ENCODE results near the gene GRM7.

GRM7 gene

DNA sequence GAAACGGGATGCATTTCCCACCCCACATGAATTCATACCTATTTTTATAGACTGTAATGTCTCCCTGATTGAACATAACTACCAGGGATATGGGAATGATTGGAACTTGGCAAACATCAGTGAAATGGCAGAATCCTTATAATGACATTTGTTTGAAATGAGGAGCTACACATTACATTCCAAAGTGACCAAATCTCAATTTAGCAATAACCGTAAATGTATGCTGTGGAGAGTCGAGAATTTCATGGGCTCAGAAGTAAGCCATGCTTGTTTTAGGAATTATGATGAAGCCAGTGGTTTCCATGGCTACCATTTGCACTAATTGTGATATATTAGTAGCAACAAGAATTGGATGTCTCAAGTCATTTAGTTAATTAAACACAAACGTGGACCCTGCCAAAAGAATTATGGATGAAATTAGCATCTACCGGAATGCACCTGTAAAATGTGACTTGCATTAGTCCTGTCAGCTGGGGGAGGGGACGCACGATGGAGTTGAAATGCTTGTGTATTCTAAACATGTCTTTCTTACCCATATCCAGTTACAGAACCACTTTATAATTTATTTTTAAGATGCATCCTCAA, 760.2 kb downstream of the GRM7 start:
- Histone ChIP-seq H3K27ac (ENCODE audit: low read length) (no peak overlapping the region), H3K4me2 (ENCODE audit: low read depth, low read length) (no peak overlapping the region), H3K9me3 (replicated peaks; ENCODE audit: insufficient read depth, low read length) (no peaks in the 10 kb centered on the region), H3K4me1 (ENCODE audit: low read length) (no peaks in the 10 kb centered on the region), H3K4me3 (ENCODE audit: low read length) (no peak overlapping the region), H2AFZ (ENCODE audit: low read length) (no peak overlapping the region), H4K20me1 (ENCODE audit: insufficient read depth, low read length) (no peaks in the 10 kb centered on the region), H3F3A (ENCODE audit: insufficient read depth, low read length) (no peaks in the 10 kb centered on the region), H3K79me2 (ENCODE audit: low read length) (no peaks in the 10 kb centered on the region), H3K36me3 (replicated peaks; ENCODE audit: insufficient read depth, low read length) (no peaks in the 10 kb centered on the region), H3K9me2 (replicated peaks; ENCODE audit: insufficient read depth, low read length) (no peaks in the 10 kb centered on the region), H3K9ac (ENCODE audit: low read length) (no peak overlapping the region), H3K27me3 (replicated peaks; ENCODE audit: insufficient read depth, low read length) (no peaks in the 10 kb centered on the region)
- DNase-seq = no peak
- TF ChIP-seq EZH2phosphoT487 (IDR thresholded peaks at IDR 0.05; ENCODE audit: low read length) = no peak

DNA sequence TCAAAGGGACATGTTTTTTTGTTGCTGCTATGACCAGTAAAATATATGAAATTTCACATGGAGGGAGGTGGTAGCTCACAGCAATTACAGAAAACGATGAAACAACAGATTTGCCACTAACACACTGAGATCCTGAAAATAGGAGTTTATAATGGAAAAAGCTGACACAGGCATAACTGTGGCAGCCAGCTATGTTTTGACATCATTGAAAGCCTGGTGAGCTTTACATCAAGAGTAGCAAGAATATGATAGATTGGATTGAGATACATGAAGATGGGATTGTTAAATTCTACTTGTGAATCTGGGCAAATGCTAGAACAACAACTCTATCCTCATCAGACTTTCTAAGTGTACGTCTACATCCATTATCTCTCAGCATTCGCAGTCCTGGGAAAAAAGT, 760.7 kb downstream of the GRM7 start:
- Histone ChIP-seq H2AFZ (ENCODE audit: low read length) (no peak overlapping the region), H3F3A (ENCODE audit: insufficient read depth, low read length) (no peaks in the 10 kb centered on the region), H3K4me2 (ENCODE audit: low read depth, low read length) (no peak overlapping the region), H3K9me2 (replicated peaks; ENCODE audit: insufficient read depth, low read length) (no peaks in the 10 kb centered on the region), H3K27ac (ENCODE audit: low read length) (no peak overlapping the region), H3K4me1 (ENCODE audit: low read length) (no peaks in the 10 kb centered on the region), H4K20me1 (ENCODE audit: insufficient read depth, low read length) (no peaks in the 10 kb centered on the region), H3K9ac (ENCODE audit: low read length) (no peak overlapping the region), H3K4me3 (ENCODE audit: low read length) (no peak overlapping the region), H3K9me3 (replicated peaks; ENCODE audit: insufficient read depth, low read length) (no peaks in the 10 kb centered on the region), H3K36me3 (replicated peaks; ENCODE audit: insufficient read depth, low read length) (no peaks in the 10 kb centered on the region), H3K27me3 (replicated peaks; ENCODE audit: insufficient read depth, low read length) (no peaks in the 10 kb centered on the region), H3K79me2 (ENCODE audit: low read length) (no peaks in the 10 kb centered on the region)
- DNase-seq = no peak
- TF ChIP-seq EZH2 (optimal IDR thresholded peaks at IDR 0.05; ENCODE audit: low read depth, low read length) = no peak
- TF ChIP-seq EZH2phosphoT487 (IDR thresholded peaks at IDR 0.05; ENCODE audit: low read length) = no peak
- TF ChIP-seq, protein P1, sequence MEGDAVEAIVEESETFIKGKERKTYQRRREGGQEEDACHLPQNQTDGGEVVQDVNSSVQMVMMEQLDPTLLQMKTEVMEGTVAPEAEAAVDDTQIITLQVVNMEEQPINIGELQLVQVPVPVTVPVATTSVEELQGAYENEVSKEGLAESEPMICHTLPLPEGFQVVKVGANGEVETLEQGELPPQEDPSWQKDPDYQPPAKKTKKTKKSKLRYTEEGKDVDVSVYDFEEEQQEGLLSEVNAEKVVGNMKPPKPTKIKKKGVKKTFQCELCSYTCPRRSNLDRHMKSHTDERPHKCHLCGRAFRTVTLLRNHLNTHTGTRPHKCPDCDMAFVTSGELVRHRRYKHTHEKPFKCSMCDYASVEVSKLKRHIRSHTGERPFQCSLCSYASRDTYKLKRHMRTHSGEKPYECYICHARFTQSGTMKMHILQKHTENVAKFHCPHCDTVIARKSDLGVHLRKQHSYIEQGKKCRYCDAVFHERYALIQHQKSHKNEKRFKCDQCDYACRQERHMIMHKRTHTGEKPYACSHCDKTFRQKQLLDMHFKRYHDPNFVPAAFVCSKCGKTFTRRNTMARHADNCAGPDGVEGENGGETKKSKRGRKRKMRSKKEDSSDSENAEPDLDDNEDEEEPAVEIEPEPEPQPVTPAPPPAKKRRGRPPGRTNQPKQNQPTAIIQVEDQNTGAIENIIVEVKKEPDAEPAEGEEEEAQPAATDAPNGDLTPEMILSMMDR (IDR thresholded peaks at IDR 0.05; ENCODE audit: low read length) = no peak

DNA sequence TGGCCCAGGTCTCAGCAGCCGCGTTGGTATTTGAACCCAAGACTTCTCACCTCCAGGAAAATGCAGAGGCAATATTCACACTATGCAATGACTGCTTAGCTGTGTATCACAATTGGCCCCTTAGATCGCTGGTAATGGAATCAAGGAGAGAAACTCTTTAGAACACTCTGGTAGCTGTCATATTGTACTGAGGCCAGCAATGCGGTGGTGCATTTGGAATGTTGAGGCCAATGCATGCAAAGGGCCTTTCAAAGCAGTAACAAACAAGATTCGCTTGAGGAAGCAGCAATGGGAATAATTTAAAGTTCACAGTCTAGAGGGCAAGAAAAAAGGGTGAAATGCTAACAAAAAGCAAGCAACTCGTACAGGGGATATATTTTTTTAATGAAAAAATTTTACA, 764.1 kb downstream of the GRM7 start:
- H4K20me1 ChIP-seq (ENCODE audit: insufficient read depth, low read length) = no peaks in the 10 kb centered on the region
- no peak overlapping the region for H3K9ac ChIP-seq (ENCODE audit: low read length)
- H3K4me3 ChIP-seq (ENCODE audit: low read length) = no peak overlapping the region
- H3K4me1 ChIP-seq (ENCODE audit: low read length) = no peaks in the 10 kb centered on the region
- H3K4me2 ChIP-seq (ENCODE audit: low read depth, low read length) = no peak overlapping the region
- H3K9me3 ChIP-seq (replicated peaks; ENCODE audit: insufficient read depth, low read length) = no peaks in the 10 kb centered on the region
- no peaks in the 10 kb centered on the region for H3F3A ChIP-seq (ENCODE audit: insufficient read depth, low read length)
- TF ChIP-seq, protein P1 (IDR thresholded peaks at IDR 0.05; ENCODE audit: low read length) = no peak
- TF ChIP-seq EZH2 (optimal IDR thresholded peaks at IDR 0.05; ENCODE audit: low read depth, low read length) (no peak), EZH2phosphoT487 (IDR thresholded peaks at IDR 0.05; ENCODE audit: low read length) (no peak)
- H3K36me3 ChIP-seq (replicated peaks; ENCODE audit: insufficient read depth, low read length) = no peaks in the 10 kb centered on the region
- H3K79me2 ChIP-seq (ENCODE audit: low read length) = no peaks in the 10 kb centered on the region
- no peak overlapping the region for H3K27ac ChIP-seq (ENCODE audit: low read length)
- H2AFZ ChIP-seq (ENCODE audit: low read length) = no peak overlapping the region
- no peaks in the 10 kb centered on the region for H3K27me3 ChIP-seq (replicated peaks; ENCODE audit: insufficient read depth, low read length)
- no peaks in the 10 kb centered on the region for H3K9me2 ChIP-seq (replicated peaks; ENCODE audit: insufficient read depth, low read length)
- DNase-seq = no peak

- no peaks in the 10 kb centered on the region for H3K79me2 ChIP-seq (ENCODE audit: low read length)
- TF ChIP-seq EZH2phosphoT487 (IDR thresholded peaks at IDR 0.05; ENCODE audit: low read length) (no peak), EZH2 (optimal IDR thresholded peaks at IDR 0.05; ENCODE audit: low read depth, low read length) (no peak)
- TF ChIP-seq, protein P1 (IDR thresholded peaks at IDR 0.05; ENCODE audit: low read length) = no peak
- H3K9me2 ChIP-seq (replicated peaks; ENCODE audit: insufficient read depth, low read length) = no peaks in the 10 kb centered on the region
- DNase-seq = no peak
- no peaks in the 10 kb centered on the region for H3K27me3 ChIP-seq (replicated peaks; ENCODE audit: insufficient read depth, low read length)
- no peaks in the 10 kb centered on the region for H4K20me1 ChIP-seq (ENCODE audit: insufficient read depth, low read length)
- no peak overlapping the region for H3K27ac ChIP-seq (ENCODE audit: low read length)
- no peaks in the 10 kb centered on the region for H3K36me3 ChIP-seq (replicated peaks; ENCODE audit: insufficient read depth, low read length)
- H3K9me3 ChIP-seq (replicated peaks; ENCODE audit: insufficient read depth, low read length) = no peaks in the 10 kb centered on the region
- no peaks in the 10 kb centered on the region for H3F3A ChIP-seq (ENCODE audit: insufficient read depth, low read length)
- H2AFZ ChIP-seq (ENCODE audit: low read length) = no peak overlapping the region
- no peaks in the 10 kb centered on the region for H3K4me1 ChIP-seq (ENCODE audit: low read length)
- H3K4me3 ChIP-seq (ENCODE audit: low read length) = no peak overlapping the region
- no peak overlapping the region for H3K4me2 ChIP-seq (ENCODE audit: low read depth, low read length)
- no peak overlapping the region for H3K9ac ChIP-seq (ENCODE audit: low read length)
Measured at GRCh38 chr3:7630351-7630911, 769.5 kb downstream of the GRM7 start.
